Non-pigmented ciliary epithelial cell (primary cell): ENCODE data around the gene SLBP.

Experiments used
- DNase-seq: peaks from one replicate; pipeline ENCODE4 v3.0.0-alpha.2; 2010; ENCODE audit warnings: low read depth

The SLBP gene

DNA sequence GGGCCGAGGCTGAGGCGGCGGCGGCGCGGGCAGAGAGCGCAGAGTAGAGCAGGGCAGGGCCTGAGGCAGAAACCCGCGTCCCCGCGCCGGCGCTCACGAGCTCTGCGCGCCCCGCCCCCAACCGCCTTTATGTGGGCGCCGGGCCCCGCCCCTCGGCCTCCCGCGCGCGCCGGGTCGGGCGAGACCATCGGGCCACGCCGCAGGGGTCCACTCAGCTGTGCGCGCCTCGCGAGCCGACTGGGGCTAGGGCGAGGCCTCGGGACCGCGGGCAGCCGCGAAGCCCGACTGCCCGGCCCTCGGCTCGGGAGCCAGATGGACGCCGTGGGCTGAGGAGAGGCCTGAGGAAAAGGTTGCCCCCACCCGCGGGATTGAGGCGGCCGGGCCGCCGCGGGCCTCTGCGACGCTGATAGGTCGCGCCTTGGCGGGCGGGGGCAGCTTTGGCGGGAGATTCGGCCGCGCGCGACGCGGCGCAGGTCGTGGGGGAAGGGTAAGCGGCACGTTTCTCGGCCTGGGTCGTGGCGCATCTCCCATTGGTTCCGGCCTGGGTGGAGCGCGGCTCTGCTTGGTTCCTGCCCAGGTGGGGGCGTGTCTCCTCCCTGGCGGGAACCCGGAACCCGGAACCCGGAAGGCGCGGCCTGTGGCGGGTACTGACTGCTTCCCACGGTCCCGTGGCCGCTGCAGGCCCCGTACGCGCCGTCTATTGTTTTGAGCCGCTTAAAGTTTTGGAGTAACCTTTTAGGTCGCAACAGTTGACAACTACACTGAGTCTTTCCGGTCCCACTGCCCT is at the start of gene SLBP:
SLBP (minus strand) TSS at position 104 of the 787 bp plus-strand sequence. CDS start 131 bp downstream, outside the sequence.
- no peak for DNase-seq

DNA sequence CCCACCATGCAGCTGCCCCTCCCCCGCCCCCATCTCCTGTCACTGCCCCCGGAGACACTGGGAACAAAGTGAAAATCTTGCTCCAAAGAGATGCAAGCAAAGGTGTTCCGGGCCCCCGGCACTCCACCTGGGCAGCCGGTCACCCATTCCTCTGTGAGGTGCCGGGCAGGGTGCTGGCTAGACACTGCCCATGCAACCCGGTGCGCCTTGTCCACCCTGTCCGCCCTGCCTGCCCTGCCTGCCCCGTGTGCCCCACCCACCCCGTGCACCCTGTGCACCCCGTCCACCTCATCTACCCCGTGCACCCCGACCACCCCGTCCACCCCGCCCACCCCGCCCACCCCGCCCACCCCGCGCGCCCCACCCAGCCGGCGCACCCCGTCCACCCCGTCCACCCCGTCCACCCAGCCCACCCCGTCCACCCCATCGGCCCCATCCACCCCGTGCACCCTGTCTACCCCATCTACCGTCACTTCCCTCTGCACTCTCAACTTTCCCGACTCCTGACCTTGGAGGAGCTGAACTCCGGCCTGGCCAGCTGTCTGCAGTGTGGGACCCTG is 49.1 kb upstream of the SLBP start:
- no peak for DNase-seq

DNA sequence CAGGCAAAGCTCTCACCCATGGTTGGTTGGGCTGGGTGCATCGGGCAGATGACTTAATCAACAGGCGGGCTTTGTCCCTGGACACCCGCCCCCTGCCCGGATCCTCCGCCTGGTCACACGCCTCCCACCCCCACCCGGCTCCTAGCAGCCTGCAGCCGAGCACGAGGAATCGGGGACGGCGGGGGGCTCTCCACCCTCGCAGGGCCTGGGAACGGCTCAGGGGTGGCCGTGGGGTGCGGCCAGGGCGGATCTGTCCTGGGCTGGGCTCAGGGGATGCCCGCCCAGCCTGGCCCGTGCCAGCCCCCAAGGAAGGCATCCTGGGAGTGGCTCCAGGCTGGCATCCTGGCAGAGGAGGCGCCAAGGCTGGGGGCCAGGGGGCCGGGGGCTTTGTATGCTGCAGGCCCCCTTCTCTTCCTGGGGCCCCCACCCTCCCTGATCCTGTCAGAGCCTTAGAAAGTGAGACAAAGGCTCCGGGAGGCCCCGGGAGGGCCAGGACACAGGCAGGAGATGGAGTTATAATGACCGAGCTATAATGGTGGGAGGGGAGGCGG is 48.5 kb upstream of the SLBP start:
- no peak for DNase-seq

DNA sequence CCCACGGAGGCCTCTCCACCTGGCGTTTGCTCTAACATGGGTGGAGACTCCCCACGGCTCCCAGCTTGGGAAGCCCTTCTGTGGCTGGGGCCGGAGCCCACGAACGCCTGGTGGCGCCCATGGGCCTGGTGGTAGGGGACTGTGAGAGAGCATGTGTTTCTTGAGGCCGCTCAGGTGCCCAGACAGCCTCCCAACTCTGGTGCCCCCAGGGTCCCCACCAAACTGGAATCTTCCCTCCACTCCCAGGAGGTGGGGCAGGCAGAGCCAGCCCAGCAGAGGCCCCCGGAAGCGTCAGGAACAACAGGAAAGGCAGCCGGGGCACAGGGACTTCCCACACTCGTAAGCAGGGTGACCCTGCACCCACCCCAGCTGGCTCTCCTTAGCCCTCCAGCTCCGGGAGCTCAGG is 47.7 kb upstream of the SLBP start:
- DNase-seq: no peak

DNA sequence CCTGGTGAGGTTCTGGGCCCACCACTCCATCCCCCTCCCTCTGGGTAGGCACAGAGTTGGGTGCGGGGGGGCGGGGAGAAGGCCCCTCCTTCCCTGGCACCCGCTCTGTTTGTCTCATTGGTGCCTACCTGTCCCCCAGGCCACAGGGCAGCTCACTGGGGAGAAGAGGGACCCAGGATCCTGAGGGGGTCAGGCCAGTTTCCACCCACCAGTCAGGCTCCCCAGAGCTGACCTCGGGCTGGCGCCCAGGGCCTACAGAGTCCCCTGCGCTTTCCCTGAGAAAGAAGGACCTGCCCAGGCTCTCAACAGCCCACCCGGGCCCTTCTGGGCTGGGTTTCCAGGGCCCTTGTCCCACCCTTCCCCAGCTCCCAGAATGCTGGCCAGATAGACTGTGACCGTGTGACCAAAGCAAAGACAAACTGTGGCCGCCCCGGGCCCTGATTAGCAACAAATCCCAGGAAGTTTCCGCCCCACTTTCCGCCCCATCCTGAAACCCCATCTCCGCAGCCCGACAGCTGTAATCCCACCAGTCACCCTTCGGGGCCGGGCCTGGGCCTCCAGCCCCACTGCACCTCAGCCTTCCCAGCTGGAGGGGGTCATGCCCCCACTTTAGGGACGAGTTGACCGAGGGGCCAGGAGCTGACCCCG is 47.2 kb upstream of the SLBP start:
- DNase-seq: no peak

DNA sequence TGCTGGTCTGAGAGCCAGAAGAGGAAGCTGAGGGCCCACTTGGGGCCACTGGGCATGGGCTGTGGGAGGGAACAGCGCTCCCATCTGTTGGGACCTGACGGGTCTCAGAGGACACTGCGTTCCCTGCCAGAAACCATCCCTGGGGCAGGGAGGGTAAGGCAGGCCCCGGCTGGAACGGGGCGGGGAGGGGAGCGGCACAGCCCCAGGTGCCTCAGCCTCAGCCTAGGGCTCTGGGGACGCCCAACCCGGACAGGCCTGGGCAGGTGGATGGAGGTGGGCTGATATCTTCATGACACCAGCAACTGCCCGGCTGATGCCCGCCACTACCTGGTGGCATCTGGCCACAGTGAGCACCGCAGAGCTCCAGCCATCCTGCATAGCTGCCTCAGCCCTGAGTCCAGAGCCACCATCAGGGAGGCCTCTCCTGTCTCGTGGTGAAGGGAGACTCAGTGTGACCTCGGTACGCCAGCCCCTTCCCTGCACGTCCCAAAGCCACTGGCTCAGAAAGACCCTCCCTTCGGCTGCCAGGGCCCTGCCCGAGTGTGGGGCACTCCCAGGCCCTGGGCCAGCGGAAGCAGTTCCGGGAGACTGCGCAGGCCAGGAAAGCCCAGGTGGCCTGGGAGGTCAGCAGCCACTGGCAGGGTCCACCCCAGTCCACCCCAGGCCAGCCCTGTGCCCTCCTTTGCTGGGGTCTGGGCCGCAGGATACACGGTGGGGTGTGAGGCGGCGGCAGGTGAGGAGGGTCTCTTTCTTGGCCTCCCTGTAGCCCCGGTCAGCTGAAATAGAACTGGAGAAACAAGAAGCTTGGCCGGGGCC is 46.4 kb upstream of the SLBP start:
- no peak for DNase-seq

DNA sequence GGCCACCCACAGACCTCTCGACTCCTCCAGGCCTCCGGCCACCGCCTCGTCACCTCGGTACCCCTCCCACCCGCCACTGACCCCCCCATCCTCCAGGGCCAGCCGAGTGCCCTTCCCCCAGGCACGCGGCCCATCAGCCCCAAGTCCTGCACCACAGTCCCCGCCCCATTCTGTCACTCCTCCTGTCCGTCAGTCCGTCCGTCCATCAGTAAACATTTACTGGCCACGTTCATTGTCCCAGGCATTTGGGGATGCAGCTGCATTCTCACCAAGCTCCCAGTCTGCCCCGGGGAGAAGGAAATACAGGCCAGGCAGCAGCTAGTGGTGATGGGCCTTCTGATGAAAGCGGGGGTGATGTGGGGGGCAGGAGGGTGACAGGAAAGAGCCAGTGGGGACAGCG is 45.7 kb upstream of the SLBP start:
- no peak for DNase-seq

DNA sequence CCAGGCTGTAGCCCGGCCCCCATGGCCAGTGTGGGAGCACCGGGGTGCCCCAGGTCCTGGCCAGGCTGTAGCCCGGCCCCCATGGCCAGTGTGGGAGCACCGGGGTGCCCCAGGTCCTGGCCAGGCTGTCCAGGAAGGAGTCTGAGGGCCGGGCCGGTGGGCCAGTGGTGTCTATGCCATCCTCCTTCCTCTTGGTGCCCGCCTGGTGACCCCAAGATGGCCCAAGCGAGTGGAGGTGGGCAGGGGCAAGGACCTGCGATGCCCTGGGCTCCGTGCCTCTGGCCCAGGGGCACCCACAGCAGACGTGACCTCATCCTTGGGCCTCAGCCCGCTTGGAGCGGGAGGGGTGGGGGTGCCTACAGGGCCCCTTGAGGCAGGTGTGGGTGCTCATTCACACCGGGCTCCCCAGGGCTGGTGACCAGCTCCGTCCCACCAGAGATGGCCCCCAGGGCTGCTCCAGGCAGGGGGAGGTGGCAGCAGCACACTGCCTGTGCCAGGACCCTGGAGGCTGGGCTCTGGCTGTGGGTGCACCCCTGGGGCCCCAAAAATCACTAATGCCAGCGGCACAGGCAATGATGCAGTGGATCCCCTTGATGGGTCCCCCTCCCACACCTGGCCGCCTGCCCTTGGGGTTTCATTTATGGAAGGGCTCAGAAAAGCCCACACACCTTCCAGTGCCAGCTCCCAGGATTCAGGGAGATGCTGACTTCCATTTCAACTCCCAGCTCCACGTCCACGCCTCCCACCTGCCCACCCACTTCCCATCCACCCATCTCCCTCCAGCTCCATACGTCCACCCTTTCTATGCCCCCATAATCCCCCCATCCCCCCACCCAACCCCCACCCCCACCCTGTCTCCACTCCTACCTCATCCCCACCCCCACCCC is 45.0 kb upstream of the SLBP start:
- DNase-seq: no peak

DNA sequence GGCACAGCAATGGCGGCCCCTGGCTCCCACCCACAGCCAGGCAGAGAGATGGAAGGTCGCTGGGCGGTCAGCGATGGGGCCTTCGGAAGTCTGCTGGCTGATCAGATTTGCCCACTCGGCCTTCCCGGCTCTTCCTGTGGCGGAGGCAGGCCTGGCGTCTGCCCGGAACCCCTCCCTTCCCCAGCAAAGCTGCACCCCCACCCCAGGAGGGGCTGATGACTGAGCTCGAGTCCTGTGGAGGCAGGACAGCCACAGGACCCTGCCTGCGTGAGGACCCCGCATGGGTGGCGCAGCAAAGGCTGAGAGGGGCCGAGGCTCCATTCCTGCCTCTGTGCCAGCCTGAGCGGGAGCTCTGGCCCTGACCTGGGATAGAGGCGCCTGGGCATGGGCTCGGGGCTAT is 44.0 kb upstream of the SLBP start:
- no peak for DNase-seq

DNA sequence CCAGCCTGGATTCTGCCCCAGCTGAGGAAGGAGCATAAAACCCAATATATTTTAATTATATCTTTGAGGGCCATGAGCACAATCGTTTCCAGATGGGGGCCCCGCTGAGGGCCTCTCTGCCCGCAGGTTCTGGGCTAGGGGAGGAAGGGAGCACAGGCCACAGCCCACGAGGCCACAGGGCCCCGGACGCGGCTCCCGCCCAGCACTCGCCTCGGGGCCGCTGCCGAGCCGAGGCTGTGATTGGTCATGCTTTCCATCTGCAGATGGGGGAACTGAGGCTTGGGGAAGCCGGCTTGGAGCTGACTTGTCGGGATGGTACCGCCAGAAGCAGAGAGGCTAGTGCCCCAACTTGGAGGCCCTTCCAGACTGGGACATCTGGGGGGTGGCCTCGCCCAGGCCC is 43.2 kb upstream of the SLBP start:
- DNase-seq: no peak

DNA sequence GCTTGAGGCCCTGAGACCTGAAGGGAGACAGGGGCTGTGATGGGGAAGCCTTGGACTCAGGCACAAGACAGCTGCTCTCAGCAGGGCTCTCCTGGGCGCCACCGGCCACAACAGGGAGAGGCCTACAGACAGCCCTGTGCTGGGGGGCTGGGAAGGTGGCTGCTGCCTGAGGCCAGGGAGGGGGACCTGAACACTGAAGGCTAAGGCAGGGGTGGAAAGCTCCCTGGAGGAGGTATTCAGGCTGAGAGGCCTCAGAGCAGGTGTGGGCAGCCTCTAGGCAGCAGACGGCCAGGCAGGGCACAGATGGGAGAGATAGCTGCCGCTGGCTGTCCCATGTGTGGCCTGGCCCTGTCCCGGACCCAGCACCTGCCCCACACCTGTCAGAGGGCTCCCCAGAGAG is 42.2 kb upstream of the SLBP start:
- DNase-seq: no peak

DNA sequence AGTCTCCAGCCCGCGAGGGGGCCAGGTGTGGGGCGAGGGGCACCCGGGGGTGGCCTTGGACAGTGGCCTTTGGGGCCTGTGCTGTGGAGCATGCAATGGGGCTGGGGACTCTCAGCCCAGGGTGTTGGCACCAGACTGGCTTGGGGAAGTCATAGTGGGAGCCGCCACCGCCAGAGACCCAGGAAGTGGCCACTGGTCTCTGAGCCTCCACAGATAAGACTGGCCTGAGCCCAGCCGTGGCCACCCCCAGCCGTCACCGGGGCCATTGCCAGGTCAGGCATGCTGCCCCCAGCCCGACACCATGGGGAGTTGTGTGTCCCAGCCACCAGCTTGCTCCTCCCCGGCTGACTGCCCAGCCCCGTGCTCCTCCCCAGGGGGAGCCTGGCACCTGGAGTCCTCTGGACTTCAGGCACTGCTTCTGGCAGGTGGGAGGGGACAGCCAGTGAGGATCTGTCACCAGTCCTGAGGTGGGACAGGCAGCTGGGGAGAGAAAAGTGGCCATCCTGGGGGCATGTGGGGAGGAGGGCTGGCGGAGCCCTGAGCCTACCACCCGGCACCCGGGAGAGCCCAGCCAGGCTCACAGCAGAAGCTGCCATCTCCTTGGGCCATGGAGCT is 41.7 kb upstream of the SLBP start:
- no peak for DNase-seq

DNA sequence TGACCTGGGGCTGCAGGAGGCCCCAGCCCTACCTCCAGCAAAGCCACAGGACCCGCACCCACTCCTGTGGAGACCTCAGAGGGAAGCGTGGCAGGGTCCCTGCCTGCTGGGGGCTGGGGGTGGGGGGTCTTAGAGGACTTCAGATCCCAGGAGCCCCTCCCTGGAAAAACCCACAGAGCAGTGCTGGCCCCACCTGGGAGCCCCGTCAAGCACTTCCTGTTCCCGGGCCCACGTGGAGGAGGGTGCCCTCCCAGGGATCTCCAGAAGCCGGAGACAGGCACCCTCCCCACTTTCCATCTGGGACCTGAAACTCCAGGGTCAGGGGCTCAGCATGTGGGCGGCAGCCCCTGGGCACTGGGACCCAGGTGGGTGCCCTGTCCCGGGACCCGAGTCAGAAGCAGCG is 41.2 kb upstream of the SLBP start:
- DNase-seq: no peak

DNA sequence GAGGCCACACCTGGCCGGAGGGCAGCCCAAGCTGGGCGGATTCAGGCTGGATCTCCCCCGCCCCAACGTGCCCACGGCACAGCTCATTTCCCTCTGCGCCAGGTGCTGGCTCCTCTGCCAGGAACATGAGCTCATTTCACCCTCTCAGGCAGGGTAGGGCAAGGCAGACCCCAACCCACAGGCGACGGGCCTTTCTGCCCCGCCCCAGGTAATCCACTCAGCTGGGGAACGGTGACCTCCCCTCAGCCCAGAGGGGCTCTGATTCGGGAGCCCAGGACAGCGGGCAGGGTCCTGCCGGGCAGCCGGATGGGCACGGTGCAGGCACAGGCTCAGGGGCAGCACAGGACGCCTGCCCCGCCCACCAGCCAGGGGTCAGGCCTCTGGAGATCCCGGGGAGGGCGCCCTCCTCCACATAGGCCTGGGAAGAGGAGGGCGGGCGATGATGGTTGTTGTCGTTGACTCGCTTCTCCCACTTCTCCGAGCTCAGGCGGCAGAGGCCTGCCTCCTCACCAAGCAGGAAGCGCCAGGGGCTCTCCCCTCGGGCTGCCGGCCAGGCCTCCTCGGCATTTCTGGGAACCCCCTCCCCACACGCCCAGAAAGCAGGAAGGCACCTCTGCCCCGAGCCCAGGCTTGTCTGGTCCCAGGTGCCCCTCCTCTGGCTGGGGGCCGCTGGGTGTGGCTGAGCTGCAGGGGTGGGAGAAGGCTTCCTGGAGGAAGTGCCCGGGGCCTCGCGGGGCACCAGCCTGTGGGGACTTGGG is 40.3 kb upstream of the SLBP start:
- DNase-seq: no peak

DNA sequence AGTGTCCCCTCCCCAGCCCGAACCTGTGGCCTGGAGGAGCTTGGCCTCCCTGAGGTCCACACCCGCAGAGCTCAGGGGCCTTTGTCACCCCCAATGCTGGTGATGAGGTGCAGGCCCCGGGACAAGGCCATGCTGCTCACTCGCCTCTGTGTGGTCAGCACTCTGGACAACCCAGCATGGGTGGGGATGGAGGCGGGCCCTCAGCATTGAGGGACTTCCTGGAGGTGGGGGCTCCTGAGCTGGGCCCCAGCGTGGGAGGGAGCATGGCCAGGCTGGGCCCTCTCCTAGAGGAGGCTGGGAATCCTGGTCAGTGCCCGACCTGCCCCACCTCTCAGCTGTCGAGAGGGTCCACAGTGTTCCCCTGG is 39.8 kb upstream of the SLBP start:
- no peak for DNase-seq

DNA sequence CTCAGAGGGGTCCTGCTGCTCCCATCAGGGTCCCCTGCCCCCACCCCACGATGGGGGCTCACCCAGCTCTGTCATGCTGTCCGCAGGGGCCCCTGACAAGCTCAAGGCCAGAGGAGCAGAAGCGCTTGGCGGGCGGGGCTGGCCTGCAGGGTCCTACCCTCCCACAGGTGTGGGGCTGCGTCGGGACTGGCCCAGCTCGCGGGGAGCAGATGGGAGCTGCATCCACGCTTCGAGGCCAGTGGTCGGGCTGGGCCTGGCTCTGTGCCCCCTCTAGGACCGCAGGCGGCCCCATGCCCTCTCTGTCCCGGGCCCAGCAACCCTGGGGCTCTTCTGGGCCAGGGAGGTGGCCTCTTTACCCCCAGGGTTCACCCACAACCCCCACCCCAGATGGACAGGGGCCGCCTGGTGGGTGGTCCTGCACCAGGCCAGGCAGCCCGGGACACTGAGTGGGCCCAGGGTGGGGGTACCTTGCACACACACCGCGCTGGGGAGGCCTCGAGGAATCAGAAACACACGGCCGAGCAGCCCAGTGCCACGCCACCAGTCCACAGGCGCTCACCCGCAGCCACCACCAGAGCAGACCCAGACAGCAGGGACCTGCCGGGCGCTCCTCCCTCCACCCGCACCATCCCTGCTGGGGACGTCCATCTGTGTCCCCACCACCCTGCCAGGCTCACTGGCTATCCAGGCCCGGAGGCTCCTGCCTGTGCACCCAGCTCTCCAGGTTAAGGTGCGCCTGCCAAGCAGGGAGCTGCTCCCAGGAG is 39.2 kb upstream of the SLBP start:
- no peak for DNase-seq

DNA sequence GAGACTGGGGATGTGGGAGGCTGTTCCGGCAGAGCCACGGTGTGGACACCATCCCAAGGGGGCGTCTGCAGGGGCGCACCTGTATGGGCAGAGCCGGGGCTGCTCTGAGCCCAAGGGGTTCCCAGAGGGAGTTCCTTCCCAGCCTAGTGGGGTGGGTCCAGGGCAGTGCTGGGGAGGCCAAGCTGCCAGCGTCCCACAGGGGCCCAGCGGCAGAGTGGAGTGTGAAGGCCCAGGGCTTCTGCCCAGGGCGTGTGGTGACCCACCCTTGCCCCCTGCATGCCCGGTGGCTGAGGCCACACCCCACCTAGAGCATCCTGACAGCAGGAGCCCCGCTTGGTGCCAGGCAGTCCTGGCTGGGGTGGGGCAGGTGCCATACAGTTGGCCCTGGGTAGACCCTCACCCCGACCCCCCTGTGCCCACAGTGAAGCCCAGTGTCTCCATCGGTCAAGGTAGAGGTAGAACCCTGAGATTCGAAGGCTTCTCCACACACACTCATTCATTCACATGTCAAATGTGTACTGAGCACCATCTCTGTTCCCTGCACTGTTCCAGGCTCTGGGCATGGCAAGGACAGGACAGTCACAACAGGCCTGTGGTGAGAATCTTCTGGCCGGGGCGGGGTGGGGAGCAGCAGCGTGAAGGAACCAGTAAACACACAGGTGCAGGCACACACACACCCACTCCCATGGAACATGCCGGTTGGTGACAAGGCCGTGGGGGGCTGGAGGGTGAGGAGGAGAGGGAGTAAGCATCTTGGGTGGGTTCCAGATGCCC is 38.4 kb upstream of the SLBP start:
- no peak for DNase-seq

DNA sequence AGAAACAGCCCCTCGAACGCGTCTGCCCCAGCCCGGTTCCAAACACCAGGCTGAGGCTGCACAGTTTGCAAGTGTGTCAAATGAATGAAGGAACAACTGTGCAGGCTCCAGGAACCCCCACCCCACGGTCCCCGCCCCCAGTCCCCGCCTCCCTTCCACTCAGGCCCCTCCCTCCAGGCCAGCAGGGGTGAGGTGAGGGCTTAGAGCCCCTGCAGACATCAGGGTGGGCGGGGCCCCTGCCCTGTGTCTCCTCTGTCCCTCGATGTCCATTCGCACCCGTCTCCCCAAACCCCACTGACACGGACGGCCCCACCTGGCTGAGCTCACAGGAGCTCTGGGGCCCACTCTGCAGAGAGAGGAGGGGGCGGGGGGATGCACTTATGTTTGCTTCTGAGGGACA is 37.7 kb upstream of the SLBP start:
- DNase-seq: no peak

DNA sequence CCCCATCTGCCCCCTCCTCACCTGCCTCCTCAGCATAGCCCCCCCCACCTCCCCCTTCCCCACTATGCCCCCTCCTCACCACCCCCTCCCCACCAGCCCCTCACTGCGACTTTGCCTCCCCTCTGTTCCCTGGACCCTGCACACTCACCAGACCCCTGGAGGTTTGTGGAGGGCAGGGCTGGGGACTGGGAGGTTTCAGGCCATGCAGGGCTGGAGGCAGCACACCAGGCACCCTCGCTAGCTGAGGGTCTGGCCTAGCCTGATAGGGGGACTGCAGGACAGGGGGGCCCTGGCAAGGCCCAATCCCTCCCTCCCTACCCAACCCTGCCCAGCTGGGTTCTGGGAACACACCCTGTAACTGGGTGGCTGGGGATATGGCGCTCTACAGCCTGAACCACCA is 37.3 kb upstream of the SLBP start:
- no peak for DNase-seq
